WTC11 (cell line): ENCODE results near the gene CRACDL. TPM values are rescaled to one million over a fixed set of nuclear protein-coding genes. Genes with fewer than 3 reads are reported as not detected.

Source experiments
- ATAC-seq: fragments of 200-7000 bp; cut with Tn5 transposase; 2 replicates; pipeline ENCODE4 v1.10.0; 2021; ENCODE audit warnings: mild to moderate bottlenecking, moderate library complexity
- CTCF ChIA-PET: fragments of 300-600 bp; sonication (Branson Sonifier 250); formaldehyde crosslinking; loops from one replicate; lab custom pipeline; 2021; ENCODE audit warnings: antibody characterized with exemption; lab: Charles Lee
- POLR2A ChIA-PET: fragments of 350-600 bp; sonication (Branson Sonifier 250); formaldehyde crosslinking; loops from one replicate; lab custom pipeline; 2021; ENCODE audit warnings: antibody characterized with exemption; lab: Charles Lee
- DNase-seq: peaks from one replicate; pipeline ENCODE4 v3.0.0; 2021; ENCODE audit warnings: low spot score
- H3K27ac Mint-ChIP-seq: 2 replicates; pipeline ENCODE4 v1.8.0; 2021; ENCODE audit warnings: mixed read lengths
- H3K27me3 Mint-ChIP-seq: 2 replicates; pipeline ENCODE4 v1.8.0; 2021; ENCODE audit warnings: low read depth, mild to moderate bottlenecking, moderate library complexity, mixed read lengths
- H3K36me3 Mint-ChIP-seq: 2 replicates; pipeline ENCODE4 v1.8.0; 2021; ENCODE audit warnings: mixed read lengths
- H3K4me1 Mint-ChIP-seq: 2 replicates; pipeline ENCODE4 v1.8.0; 2022; ENCODE audit warnings: mixed read lengths
- H3K4me3 Mint-ChIP-seq: 2 replicates; pipeline ENCODE4 v1.8.0; 2021; ENCODE audit warnings: mild to moderate bottlenecking, moderate library complexity, mixed read lengths
- H3K9me3 Mint-ChIP-seq: 2 replicates; pipeline ENCODE4 v1.8.0; 2021; ENCODE audit warnings: mixed read lengths
- AR ChIP-seq: fragments of 250-450 bp; sonication (Bioruptor Pico); IDR thresholded peaks from 2 replicates; pipeline ENCODE4 v1.9.0; 2021; ENCODE audit warnings: mild to moderate bottlenecking
- GTF2I ChIP-seq: fragments of 250-450 bp; sonication (Bioruptor Pico); conservative IDR thresholded peaks from 2 replicates; pipeline ENCODE4 v1.4.0; 2021; ENCODE audit warnings: mild to moderate bottlenecking
- HMGXB4 ChIP-seq: sonication (generic); formaldehyde crosslinking; IDR thresholded peaks from 2 replicates; pipeline ENCODE4 v1.8.1; 2023; ENCODE audit warnings: mild to moderate bottlenecking, moderate library complexity, missing genetic modification reagents
- KAT7 ChIP-seq: sonication (generic); formaldehyde crosslinking; IDR thresholded peaks from 2 replicates; pipeline ENCODE4 v1.8.1; 2023; ENCODE audit warnings: missing genetic modification reagents, mild to moderate bottlenecking, borderline replicate concordance
- MAX ChIP-seq: sonication (generic); formaldehyde crosslinking; IDR thresholded peaks from 2 replicates; pipeline ENCODE4 v1.8.0; 2022; ENCODE audit warnings: mild to moderate bottlenecking, missing genetic modification reagents
- NR2C2 ChIP-seq: sonication (generic); formaldehyde crosslinking; IDR thresholded peaks from 2 replicates; pipeline ENCODE4 v1.8.0; 2022; ENCODE audit warnings: mild to moderate bottlenecking, missing genetic modification reagents
- PRDM15 ChIP-seq: sonication (generic); formaldehyde crosslinking; IDR thresholded peaks from 2 replicates; pipeline ENCODE4 v1.8.0; 2022; ENCODE audit warnings: missing genetic modification reagents
- SMAD3 ChIP-seq: sonication (generic); formaldehyde crosslinking; IDR thresholded peaks from 2 replicates; pipeline ENCODE4 v1.8.0; 2022; ENCODE audit warnings: missing genetic modification reagents, mild to moderate bottlenecking, borderline replicate concordance
- ZNF396 ChIP-seq: fragments of 250-450 bp; sonication (Bioruptor Pico); IDR thresholded peaks from 2 replicates; pipeline ENCODE4 v1.8.0; 2021; ENCODE audit warnings: mild to moderate bottlenecking, moderate library complexity, borderline replicate concordance
- ZNF416 ChIP-seq: fragments of 250-450 bp; sonication (Bioruptor Pico); IDR thresholded peaks from 2 replicates; pipeline ENCODE4 v1.9.0; 2021; ENCODE audit warnings: mild to moderate bottlenecking, inconsistent platforms
- ZNF423 ChIP-seq: fragments of 250-450 bp; sonication (Bioruptor Pico); IDR thresholded peaks from 2 replicates; pipeline ENCODE4 v2.1.2; 2022; ENCODE audit warnings: mild to moderate bottlenecking, moderate library complexity
- total RNA-seq: library from RNA; stranded (reverse); gene quantifications from 3 replicates; pipeline ENCODE4 v1.2.3, GENCODE V29; 2021
- TF ChIP-seq, protein P1 (sequence below): sonication (generic); formaldehyde crosslinking; IDR thresholded peaks from 2 replicates; pipeline ENCODE4 v1.8.1; 2022; ENCODE audit warnings: mild to moderate bottlenecking, moderate library complexity, missing genetic modification reagents
- TF ChIP-seq, protein P2 (sequence below): fragments of 250-450 bp; sonication (Bioruptor Pico); conservative IDR thresholded peaks from 2 replicates; pipeline ENCODE4 v1.9.0; 2021; ENCODE audit warnings: mild to moderate bottlenecking
- TF ChIP-seq, protein P3 (sequence below): sonication (generic); formaldehyde crosslinking; IDR thresholded peaks from 2 replicates; pipeline ENCODE4 v1.8.0; 2023; ENCODE audit warnings: missing genetic modification reagents
- TF ChIP-seq, protein P4 (sequence below): sonication (generic); formaldehyde crosslinking; IDR thresholded peaks from 2 replicates; pipeline ENCODE4 v1.8.0; 2022; ENCODE audit warnings: mild to moderate bottlenecking, missing genetic modification reagents
- TF ChIP-seq, protein P5 (sequence below): fragments of 200-600 bp; IDR thresholded peaks from 2 replicates; pipeline ENCODE4 v1.8.0; 2022; ENCODE audit warnings: antibody characterized with exemption
- TF ChIP-seq, protein P6 (sequence below): sonication (generic); formaldehyde crosslinking; conservative IDR thresholded peaks from 2 replicates; pipeline ENCODE4 v1.8.1; 2023; ENCODE audit warnings: mild to moderate bottlenecking, low read depth, missing genetic modification reagents, moderate library complexity

Gene CRACDL
- total RNA-seq, 1 experiment from 2014 or later: 0.72 TPM

DNA sequence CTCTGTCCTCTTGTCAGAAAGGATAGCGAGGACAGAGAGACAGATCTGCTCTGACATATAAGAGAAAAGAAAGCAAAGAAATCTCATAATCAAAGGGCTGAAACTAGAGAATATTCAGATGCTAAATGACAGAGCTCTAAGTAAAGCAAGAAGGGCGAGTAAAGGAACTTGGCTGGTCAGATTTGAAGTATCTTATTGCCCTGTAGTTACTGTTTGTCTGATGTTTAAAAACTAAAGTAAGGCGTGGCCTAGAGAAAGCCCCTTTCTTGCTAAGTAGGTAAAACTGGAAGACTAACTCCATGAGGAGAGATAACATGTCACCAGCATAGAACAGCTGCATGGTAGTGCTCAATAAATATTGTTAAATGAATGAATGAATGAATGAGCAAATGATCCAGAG lies 70.0 kb downstream of the CRACDL start:
- Mint-ChIP-seq H3K4me3 (no peak overlapping the region), H3K36me3 (peaks cover 5% of the 10 kb centered on the region; the same call in 1 of the 2 replicates), H3K4me1 (peaks cover 15% of the 10 kb centered on the region), H3K9me3 (peaks cover 10% of the 10 kb centered on the region), H3K27ac (no peak overlapping the region), H3K27me3 (no peaks in the 10 kb centered on the region)
- DNase-seq (no peak), ATAC-seq (no peak)
- TF ChIP-seq ZNF423 (CRISPR knock-in tag) (no peak), NR2C2 (CRISPR knock-in tag) (no peak), KAT7 (CRISPR knock-in tag) (no peak), SMAD3 (CRISPR knock-in tag) (no peak), HMGXB4 (no peak), ZNF416 (no peak), MAX (CRISPR knock-in tag) (no peak), ZNF396 (no peak), GTF2I (CRISPR knock-in tag) (no peak), PRDM15 (CRISPR knock-in tag) (no peak), AR (CRISPR knock-in tag) (no peak)
- TF ChIP-seq, protein P1, sequence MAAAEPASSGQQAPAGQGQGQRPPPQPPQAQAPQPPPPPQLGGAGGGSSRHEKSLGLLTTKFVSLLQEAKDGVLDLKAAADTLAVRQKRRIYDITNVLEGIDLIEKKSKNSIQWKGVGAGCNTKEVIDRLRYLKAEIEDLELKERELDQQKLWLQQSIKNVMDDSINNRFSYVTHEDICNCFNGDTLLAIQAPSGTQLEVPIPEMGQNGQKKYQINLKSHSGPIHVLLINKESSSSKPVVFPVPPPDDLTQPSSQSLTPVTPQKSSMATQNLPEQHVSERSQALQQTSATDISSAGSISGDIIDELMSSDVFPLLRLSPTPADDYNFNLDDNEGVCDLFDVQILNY (CRISPR knock-in tag): no peak
- TF ChIP-seq, protein P2, sequence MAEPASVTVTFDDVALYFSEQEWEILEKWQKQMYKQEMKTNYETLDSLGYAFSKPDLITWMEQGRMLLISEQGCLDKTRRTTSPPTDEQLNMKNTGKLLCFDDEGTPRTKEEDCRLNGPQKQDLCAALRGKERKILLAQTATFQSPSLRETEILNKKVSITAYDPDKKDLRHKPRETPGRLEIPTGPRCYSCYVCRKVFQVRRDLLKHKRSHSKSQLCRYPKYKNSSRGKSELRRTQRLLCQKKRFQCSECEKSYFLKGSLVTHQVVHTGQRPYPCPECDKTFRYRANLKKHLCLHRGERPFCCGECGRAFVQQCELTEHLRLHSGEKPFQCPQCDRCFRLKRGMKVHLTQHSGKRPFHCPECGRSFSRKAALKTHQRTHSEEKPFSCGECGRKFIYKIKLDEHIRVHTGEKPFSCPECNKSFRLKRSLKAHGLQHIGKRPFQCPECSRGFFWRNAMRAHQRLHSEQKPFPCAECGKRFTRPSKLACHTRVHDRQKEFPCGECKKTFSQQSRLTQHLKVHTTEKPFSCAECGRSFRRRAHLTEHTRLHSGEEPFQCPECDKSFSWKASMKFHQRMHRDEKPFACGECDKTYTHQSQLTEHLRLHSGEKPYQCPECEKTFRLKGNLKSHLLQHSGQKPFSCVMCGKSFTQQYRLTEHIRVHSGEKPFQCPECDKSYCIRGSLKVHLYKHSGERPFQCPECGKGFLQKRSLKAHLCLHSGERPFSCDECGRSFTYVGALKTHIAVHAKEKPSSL: no peak
- TF ChIP-seq, protein P3, sequence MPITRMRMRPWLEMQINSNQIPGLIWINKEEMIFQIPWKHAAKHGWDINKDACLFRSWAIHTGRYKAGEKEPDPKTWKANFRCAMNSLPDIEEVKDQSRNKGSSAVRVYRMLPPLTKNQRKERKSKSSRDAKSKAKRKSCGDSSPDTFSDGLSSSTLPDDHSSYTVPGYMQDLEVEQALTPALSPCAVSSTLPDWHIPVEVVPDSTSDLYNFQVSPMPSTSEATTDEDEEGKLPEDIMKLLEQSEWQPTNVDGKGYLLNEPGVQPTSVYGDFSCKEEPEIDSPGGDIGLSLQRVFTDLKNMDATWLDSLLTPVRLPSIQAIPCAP (CRISPR knock-in tag): no peak
- TF ChIP-seq, protein P4, sequence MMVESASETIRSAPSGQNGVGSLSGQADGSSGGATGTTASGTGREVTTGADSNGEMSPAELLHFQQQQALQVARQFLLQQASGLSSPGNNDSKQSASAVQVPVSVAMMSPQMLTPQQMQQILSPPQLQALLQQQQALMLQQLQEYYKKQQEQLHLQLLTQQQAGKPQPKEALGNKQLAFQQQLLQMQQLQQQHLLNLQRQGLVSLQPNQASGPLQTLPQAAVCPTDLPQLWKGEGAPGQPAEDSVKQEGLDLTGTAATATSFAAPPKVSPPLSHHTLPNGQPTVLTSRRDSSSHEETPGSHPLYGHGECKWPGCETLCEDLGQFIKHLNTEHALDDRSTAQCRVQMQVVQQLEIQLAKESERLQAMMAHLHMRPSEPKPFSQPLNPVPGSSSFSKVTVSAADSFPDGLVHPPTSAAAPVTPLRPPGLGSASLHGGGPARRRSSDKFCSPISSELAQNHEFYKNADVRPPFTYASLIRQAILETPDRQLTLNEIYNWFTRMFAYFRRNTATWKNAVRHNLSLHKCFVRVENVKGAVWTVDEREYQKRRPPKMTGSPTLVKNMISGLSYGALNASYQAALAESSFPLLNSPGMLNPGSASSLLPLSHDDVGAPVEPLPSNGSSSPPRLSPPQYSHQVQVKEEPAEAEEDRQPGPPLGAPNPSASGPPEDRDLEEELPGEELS (CRISPR knock-in tag): no peak
- TF ChIP-seq, protein P5, sequence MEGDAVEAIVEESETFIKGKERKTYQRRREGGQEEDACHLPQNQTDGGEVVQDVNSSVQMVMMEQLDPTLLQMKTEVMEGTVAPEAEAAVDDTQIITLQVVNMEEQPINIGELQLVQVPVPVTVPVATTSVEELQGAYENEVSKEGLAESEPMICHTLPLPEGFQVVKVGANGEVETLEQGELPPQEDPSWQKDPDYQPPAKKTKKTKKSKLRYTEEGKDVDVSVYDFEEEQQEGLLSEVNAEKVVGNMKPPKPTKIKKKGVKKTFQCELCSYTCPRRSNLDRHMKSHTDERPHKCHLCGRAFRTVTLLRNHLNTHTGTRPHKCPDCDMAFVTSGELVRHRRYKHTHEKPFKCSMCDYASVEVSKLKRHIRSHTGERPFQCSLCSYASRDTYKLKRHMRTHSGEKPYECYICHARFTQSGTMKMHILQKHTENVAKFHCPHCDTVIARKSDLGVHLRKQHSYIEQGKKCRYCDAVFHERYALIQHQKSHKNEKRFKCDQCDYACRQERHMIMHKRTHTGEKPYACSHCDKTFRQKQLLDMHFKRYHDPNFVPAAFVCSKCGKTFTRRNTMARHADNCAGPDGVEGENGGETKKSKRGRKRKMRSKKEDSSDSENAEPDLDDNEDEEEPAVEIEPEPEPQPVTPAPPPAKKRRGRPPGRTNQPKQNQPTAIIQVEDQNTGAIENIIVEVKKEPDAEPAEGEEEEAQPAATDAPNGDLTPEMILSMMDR: no peak
- TF ChIP-seq, protein P6, sequence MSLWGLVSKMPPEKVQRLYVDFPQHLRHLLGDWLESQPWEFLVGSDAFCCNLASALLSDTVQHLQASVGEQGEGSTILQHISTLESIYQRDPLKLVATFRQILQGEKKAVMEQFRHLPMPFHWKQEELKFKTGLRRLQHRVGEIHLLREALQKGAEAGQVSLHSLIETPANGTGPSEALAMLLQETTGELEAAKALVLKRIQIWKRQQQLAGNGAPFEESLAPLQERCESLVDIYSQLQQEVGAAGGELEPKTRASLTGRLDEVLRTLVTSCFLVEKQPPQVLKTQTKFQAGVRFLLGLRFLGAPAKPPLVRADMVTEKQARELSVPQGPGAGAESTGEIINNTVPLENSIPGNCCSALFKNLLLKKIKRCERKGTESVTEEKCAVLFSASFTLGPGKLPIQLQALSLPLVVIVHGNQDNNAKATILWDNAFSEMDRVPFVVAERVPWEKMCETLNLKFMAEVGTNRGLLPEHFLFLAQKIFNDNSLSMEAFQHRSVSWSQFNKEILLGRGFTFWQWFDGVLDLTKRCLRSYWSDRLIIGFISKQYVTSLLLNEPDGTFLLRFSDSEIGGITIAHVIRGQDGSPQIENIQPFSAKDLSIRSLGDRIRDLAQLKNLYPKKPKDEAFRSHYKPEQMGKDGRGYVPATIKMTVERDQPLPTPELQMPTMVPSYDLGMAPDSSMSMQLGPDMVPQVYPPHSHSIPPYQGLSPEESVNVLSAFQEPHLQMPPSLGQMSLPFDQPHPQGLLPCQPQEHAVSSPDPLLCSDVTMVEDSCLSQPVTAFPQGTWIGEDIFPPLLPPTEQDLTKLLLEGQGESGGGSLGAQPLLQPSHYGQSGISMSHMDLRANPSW (CRISPR knock-in tag): no peak
- POLR2A ChIA-PET: no interaction called here
- CTCF ChIA-PET: interaction anchor here (1.0 kb wide), 1 partner anchor 217 kb away, joined by 3 read pairs; no protein-coding TSS in a partner anchor
